GM13977 (cell line): ENCODE data around the gene FAM89B.

Experiments
- DNase-seq: peaks from one replicate; pipeline ENCODE4 v3.0.0; 2012; ENCODE audit warnings: low spot score
- in situ Hi-C: fragments of 300-500 bp; cut with MboI; formaldehyde crosslinking; loops from one replicate; pipeline ENCODE4 v1.12.0; 2022; ENCODE audit warnings: low sequenced_read_pairs, low pct_unique_long_range_greater_than_20kb, mixed read lengths, inconsistent platforms; ENCODE audit not compliant: unreplicated experiment
- TF ChIP-seq, protein P1 (sequence below): IDR thresholded peaks from 2 replicates; pipeline ENCODE4 v1.5.1; 2012; ENCODE audit warnings: mild to moderate bottlenecking, control low read depth; ENCODE audit not compliant: insufficient read depth; ENCODE audit errors: extremely low read depth, missing control alignments

Gene FAM89B

DNA sequence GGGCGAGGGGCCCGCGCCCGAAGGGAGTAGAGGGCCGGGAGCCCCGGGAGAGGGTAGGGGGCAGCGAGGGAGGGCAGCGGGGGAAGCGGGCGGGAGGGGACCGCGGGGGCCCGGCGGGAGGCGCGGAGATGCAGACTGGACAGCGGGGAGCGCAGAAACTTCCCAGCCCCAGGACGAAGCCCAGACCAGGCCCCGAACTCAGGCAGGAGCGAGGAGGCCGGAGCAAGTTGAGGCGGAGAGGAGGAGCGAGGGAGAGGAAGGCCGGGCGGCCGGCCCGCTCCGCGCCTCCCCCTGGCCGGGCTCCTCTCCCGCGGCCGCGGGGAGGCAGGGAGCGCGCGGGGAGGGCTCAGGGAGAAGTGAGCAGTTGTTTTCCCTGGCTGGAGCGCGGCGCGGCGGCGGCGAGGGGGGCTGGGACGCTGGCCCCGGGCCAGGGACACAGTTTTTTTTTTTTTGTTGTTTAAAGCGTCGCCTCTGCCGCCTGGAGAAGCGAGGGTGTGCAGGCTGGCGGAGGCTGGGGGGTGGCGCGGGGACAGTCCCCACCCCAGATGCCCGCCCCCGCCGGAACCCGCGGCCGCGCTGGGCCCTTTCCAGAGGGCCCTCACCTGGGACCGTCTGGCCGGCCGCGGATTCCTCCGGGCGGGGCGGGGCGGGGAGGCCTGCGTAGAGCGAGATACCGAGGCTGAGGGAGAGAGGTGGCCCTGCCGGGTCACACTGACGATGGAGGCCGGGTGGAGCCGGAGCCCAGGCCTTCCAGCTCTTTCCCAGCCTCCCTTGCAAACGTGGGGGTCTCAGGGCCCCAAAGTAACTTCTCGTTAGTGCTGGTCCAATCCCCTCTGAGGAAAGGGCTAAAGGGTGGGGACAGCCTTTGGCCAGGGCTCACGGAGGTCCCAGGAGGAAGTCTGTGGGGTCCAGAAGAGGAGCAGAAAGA is 14.1 kb upstream of the FAM89B start, which contains the start of gene LTBP3:
Gene LTBP3, minus strand, starts transcription at position 358 of the 928 bp plus-strand sequence. CDS start 400 bp downstream, outside the sequence.
- in situ Hi-C loops: no loop called here
- TF ChIP-seq, protein P1, sequence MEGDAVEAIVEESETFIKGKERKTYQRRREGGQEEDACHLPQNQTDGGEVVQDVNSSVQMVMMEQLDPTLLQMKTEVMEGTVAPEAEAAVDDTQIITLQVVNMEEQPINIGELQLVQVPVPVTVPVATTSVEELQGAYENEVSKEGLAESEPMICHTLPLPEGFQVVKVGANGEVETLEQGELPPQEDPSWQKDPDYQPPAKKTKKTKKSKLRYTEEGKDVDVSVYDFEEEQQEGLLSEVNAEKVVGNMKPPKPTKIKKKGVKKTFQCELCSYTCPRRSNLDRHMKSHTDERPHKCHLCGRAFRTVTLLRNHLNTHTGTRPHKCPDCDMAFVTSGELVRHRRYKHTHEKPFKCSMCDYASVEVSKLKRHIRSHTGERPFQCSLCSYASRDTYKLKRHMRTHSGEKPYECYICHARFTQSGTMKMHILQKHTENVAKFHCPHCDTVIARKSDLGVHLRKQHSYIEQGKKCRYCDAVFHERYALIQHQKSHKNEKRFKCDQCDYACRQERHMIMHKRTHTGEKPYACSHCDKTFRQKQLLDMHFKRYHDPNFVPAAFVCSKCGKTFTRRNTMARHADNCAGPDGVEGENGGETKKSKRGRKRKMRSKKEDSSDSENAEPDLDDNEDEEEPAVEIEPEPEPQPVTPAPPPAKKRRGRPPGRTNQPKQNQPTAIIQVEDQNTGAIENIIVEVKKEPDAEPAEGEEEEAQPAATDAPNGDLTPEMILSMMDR: no peak
- DNase-seq: peak; percentile 85

GRCh38 chr11:65558930-65559509 is 13.3 kb upstream of the FAM89B start:
- in situ Hi-C loops: no loop called here
- no peak for DNase-seq
- TF ChIP-seq, protein P1: no peak

- TF ChIP-seq, protein P1: no peak
- in situ Hi-C loops: no loop called here
- DNase-seq: no peak
These were observed 12.8 kb upstream of the FAM89B start for GRCh38 chr11:65559535-65559934.

DNA sequence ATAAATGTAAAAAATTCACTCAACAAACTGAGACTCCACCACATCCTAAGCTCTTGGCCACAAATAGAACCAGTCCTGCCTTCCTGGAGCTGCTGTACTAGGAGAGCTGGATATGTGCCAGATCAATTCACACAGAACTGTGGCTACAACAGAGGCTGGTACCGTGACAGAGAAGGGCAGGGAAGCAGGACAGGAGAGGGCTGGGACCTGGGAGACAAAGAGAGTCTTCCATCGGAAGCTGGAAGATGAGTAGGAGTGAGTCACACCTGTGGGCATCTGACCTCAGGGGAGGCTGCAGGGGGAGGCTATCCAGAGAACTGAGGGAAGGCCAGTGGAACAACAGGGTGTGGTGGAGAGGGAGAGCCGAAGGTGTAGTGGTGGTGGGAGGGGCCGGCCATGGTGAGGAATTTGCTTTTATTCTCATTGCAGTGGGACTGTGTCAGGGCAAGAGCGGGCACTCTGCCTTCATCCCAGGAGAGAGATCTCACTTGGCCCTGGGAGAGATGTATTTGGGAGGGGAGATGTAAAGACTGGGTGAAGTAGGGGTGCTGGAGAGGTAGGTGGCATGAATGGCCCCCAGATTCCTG is 12.3 kb upstream of the FAM89B start:
- in situ Hi-C loops: no loop called here
- TF ChIP-seq, protein P1: no peak
- no peak for DNase-seq

DNA sequence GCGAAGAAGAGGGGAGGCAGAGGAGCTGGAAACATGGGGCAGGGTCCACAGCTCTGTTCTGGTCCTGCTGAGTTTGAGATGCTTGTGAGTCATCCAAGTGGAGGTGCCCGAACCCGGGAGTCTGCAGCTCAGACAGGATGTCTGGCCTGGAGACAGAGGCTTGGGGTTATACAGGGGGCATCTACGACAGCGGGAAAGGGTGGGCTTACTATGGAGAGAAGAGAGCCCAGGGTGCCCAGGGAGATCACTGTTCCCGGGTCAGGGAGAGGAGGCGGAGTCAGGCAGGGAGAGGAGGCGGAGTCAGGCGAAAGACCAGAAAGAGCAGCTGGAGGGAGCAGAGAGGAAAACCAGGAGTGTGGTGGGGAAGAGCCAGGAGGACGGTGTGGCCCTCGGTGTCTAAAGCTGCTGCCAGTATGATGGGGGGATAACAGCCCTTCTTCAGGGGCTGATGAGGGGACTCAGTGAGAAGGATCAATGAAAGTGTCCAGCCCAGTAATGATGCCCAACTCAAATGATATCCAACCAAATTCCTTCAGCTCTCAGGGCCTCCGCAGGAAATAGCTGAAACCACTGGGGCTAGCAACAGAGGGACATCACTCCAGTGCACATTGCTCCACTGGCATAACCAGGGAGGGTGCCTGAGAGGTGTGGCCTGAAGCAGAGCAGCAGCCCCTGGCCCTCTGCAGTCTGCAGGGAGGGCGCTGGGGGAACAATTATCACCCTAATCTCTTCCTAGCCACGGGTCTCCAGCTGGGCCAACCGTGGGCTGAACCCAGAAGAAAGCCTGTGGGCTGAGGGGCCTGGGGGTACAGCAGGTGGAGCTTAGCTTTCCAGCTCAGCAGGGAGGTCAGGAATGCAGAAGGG is 11.6 kb upstream of the FAM89B start:
- in situ Hi-C loops: no loop called here
- TF ChIP-seq, protein P1: no peak
- no peak for DNase-seq

GRCh38 chr11:65562020-65562419 is 10.3 kb upstream of the FAM89B start:
- no peak for DNase-seq
- in situ Hi-C loops: no loop called here
- TF ChIP-seq, protein P1: no peak
